Nephron (organoid): Measurements from ENCODE around the gene APBA1.

ENCODE experiments used
- H3K27ac Mint-ChIP-seq, 3 experiments: 2 replicates each; pipeline ENCODE4 v1.8.0; 2020; ENCODE audit warnings: mixed read lengths in 3 of 3, mild to moderate bottlenecking in 2 of 3, moderate library complexity in 1 of 3
- H3K27me3 Mint-ChIP-seq: 2 replicates; pipeline ENCODE4 v1.8.0; 2021; ENCODE audit warnings: low read depth, mild to moderate bottlenecking, moderate library complexity, mixed read lengths
- H3K36me3 Mint-ChIP-seq: 2 replicates; pipeline ENCODE4 v1.8.0; 2020; ENCODE audit warnings: low read depth, mixed read lengths
- H3K4me1 Mint-ChIP-seq: 2 replicates; pipeline ENCODE4 v1.8.0; 2020; ENCODE audit warnings: mixed read lengths
- H3K4me3 Mint-ChIP-seq, 3 experiments: 2 replicates each; pipeline ENCODE4 v1.8.0; 2020; ENCODE audit warnings: mild to moderate bottlenecking in 3 of 3, mixed read lengths in 3 of 3, moderate library complexity in 2 of 3
- H3K9me3 Mint-ChIP-seq: 2 replicates; pipeline ENCODE4 v1.8.0; 2020; ENCODE audit warnings: mixed read lengths
- CTCF ChIP-seq, 3 experiments: fragments of 200-600 bp; sonication (generic); IDR thresholded peaks; one replicate each; pipeline ENCODE4 v1.5.0; 2021; ENCODE audit warnings: antibody characterized with exemption in 3 of 3; ENCODE audit not compliant: unreplicated experiment in 3 of 3

The APBA1 gene

GRCh38 chr9:69377981-69378380 lies 294.2 kb downstream of the APBA1 start:
- Mint-ChIP-seq H3K36me3 (no peaks in the 10 kb centered on the region), H3K27ac (no peak overlapping the region), H3K4me1 (peaks cover 60% of the 10 kb centered on the region), H3K9me3 (no peaks in the 10 kb centered on the region), H3K4me3 (no peak overlapping the region), H3K27me3 (no peaks in the 10 kb centered on the region)
- TF ChIP-seq CTCF (IDR thresholded peaks at IDR 0.05; ENCODE audit: unreplicated experiment in 3 of 3) = no peak
